ENCODE measurements around the gene THOC7.

THOC7 gene

GRCh38 chr3:63877737-63878393 is 14.3 kb upstream of the THOC7 start:
- no peak for DNase-seq

GRCh38 chr3:63876260-63876659 is 12.7 kb upstream of the THOC7 start:
- DNase-seq, result no peak

- DNase-seq, result no peak
Measured at GRCh38 chr3:63875510-63875909, 11.9 kb upstream of the THOC7 start.

- no peak for DNase-seq
Measured at GRCh38 chr3:63874769-63875168, 11.2 kb upstream of the THOC7 start.

GRCh38 chr3:63872135-63872924 is 8.7 kb upstream of the THOC7 start:
- DNase-seq, result no peak

- no peak for DNase-seq
Measured at GRCh38 chr3:63870615-63871005, 7.0 kb upstream of the THOC7 start.

GRCh38 chr3:63869940-63870614 is 6.5 kb upstream of the THOC7 start:
- DNase-seq, result no peak

- DNase-seq, result no peak
Measured at GRCh38 chr3:63867225-63867624, 3.6 kb upstream of the THOC7 start.

GRCh38 chr3:63864965-63865327 is 1.3 kb upstream of the THOC7 start:
- DNase-seq, result no peak

- peak; percentile 19 to 36 for DNase-seq
Measured at GRCh38 chr3:63864008-63864964, 681 bp upstream of the THOC7 start.

GRCh38 chr3:63862804-63863149 is 828 bp downstream of the THOC7 start:
- no peak for DNase-seq

- DNase-seq, result no peak
Measured at GRCh38 chr3:63861306-63861705, 2.3 kb downstream of the THOC7 start.

- DNase-seq, result no peak
Measured at GRCh38 chr3:63860776-63861175, 2.8 kb downstream of the THOC7 start.

GRCh38 chr3:63857311-63857710 is 6.3 kb downstream of the THOC7 start:
- no peak for DNase-seq

- DNase-seq, result no peak
Measured at GRCh38 chr3:63855333-63855940, 8.2 kb downstream of the THOC7 start.

GRCh38 chr3:63853106-63853505 is 10.5 kb downstream of the THOC7 start:
- no peak for DNase-seq

- DNase-seq, result no peak
Measured at GRCh38 chr3:63851287-63851686, 12.3 kb downstream of the THOC7 start.

- DNase-seq, result no peak
Measured at GRCh38 chr3:63849175-63849574, 14.4 kb downstream of the THOC7 start.

- DNase-seq, result no peak
Measured at GRCh38 chr3:63847718-63848450, 15.7 kb downstream of the THOC7 start.

- DNase-seq, result no peak
Measured at GRCh38 chr3:63845215-63845614, 18.4 kb downstream of the THOC7 start.

- DNase-seq, result no peak
Measured at GRCh38 chr3:63842127-63842526, 21.5 kb downstream of the THOC7 start.

GRCh38 chr3:63841704-63842103 is 21.9 kb downstream of the THOC7 start:
- no peak for DNase-seq
